Fibroblast of skin of left biceps (primary cell): ENCODE results near the gene NASP.
"Not testable (repeated sequence)": the region's sequence is repeated elsewhere in the genome, so short reads cannot be mapped to it uniquely, and the experiment has no call there.

Experiments
- DNase-seq, 2 experiments: peaks; one replicate each; pipeline ENCODE4 v3.0.0-alpha.2; 2013; ENCODE audit warnings: low read depth in 2 of 2

NASP gene

GRCh38 chr1:45569962-45570581 is 13.8 kb upstream of the NASP start:
- peak in 1 of 2 experiments; percentile 21 for DNase-seq

- no peak for DNase-seq
Observed at GRCh38 chr1:45570631-45571030, 13.2 kb upstream of the NASP start.

DNA sequence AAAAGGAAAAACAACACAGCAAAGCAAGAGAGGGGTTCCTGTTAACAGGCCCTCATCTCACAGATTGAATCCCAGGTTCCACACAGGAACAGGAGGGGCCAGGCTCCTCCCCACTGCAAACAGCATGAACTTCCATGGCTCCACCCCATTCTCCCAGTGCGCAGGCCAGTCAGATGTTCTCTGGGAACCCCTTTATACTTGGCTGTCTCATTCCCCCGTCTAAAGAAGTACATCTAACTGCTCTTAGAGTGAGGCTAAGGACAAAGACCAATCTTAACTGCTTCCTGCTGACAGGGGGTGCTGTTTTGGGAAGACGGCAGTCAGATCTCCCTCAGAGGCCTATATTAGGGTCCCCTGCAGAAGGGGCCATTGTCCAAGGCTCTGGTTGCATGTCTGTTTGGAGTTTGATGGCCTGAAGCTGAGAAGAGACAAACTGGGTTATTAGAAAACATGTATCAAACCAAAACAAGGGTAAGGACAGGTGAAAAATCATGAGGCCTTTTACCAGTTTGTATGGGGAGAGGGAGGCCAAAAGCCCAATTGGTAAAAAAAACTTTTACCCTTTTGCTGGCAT is 10.5 kb upstream of the NASP start:
- no peak for DNase-seq

GRCh38 chr1:45574105-45574626 is 9.7 kb upstream of the NASP start:
- no peak for DNase-seq

DNA sequence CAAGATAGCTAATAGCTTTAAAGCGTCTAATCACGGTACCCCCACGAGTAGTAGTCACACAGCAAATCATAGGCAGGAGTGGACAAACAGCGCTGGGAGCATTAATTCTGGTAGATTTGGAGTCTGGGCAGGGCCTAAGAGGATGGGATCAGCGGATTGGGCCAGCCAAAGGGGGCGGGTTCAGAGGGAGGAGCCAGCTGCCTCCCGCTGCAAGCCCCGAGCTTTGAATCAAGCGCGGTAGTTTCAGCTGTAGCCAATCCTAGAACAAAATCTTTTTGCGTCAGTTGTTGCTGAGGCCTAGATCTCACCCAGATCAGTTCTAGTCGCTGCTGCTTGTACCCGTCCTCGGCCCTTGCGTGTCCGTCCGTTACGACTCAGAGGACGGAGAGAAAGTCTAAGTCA is 576 bp upstream of the NASP start:
- DNase-seq = peak; percentile 87

GRCh38 chr1:45584351-45585109 is 689 bp downstream of the NASP start:
- DNase-seq = peak; percentile 54 to 60

DNA sequence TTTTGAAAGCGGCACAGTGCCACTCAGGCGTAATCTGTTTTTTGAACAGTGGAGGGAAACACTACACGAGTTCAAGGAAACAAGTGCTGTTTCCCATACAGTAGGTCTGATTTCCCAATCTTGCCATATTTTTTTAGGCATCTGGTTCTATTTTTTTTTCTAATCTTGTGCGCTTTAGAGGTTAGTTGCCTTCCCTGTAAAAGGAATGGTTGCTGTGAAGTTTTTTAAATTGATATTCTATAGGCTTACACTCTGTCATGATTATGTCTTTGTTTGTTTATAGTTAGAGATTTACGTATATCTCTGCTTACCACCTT is 1.2 kb downstream of the NASP start:
- no peak for DNase-seq

GRCh38 chr1:45585496-45586075 is 1.7 kb downstream of the NASP start:
- DNase-seq = no peak

GRCh38 chr1:45586769-45587168 is 2.9 kb downstream of the NASP start:
- DNase-seq = no peak

DNA sequence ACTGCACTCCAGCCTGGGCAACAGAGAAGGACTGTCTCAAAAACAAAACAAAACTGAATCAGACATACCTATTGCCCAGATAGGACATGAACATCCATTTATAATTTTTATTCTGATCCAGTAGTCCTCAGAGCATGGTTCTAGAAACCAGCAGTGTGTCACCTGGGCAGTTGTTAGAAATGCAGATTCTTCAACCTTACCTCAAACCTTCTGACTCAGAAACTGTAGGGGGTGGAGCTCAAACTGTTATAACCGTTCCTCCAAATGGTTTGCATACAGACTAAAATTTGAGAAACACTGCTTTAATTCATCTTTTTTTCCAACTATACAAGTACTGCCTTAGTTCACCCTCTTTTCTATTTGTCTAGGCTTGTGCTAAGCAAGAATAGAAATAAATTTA is 6.0 kb downstream of the NASP start:
- no peak for DNase-seq

DNA sequence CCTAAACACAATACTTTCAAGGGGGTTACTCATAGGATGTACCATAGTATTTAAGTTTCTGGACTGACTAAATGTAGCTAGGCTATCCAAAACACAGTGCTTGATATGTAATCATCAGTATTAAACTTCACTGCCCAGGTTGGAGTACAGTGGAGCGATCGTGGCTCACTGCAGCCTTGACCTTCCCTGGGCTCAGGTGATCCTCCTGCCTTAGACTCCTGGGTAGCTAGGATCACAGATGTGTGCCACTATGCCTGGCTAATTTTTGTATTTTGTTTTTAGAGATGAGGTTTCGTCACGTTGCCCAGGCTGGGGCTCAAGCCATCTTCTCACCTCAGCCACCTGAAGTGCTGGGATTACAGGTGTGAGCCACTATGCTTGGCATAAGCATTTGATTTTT is 10.6 kb downstream of the NASP start:
- DNase-seq = no peak

- DNase-seq = not testable (repeated sequence)
Observed at GRCh38 chr1:45596765-45597164, 12.9 kb downstream of the NASP start.

- no peak for DNase-seq
Observed at GRCh38 chr1:45604239-45604638, 20.4 kb downstream of the NASP start.

- DNase-seq = no peak
Observed at GRCh38 chr1:45607404-45608074, 23.7 kb downstream of the NASP start.

GRCh38 chr1:45608175-45609156 is 24.6 kb downstream of the NASP start:
- no peak for DNase-seq

DNA sequence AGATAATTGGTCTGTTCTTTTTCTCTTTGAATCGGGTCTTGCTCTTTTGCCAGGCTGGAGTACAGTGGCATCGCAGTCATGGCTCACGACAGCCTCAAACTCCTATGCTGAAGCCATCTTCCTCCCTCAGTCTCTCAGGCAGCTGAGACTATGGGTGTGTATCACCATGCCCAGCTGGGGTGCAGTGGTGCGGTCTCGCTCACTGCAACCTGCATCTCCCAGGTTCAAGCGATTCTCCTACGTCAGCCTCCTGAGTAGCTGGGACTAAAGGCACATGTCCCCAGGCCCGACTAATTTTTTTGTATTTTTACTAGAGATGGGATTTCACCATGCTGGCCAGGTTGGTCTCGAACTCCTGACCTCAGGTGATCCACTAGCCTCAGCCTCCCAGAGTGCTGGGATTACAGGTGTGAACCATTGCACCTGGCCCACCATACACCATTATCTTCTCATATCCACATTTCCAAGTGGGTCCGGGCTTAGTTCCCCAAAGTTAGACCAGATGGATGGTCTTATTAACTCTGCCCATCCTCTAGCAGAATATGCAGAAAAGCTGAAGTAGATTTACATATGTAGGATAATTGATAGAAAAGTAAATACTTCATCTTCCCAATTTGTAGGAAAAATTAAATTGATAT is 26.9 kb downstream of the NASP start:
- no peak for DNase-seq

- DNase-seq = no peak
Observed at GRCh38 chr1:45612941-45613579, 29.2 kb downstream of the NASP start.

- DNase-seq = no peak
Observed at GRCh38 chr1:45615885-45616284, 32.0 kb downstream of the NASP start.

GRCh38 chr1:45617618-45618017 is 33.8 kb downstream of the NASP start:
- no peak for DNase-seq
